K562 (cell line): ENCODE measurements around the gene RNF115. TPM values are rescaled to one million over a fixed set of nuclear protein-coding genes. Genes with fewer than 3 reads are reported as not detected.
A peak's percentile ranks its signal among the peaks of the same experiment; 100 is the strongest.

ENCODE experiments used
- CCAR2 ChIP-seq: fragments of 200-400 bp; formaldehyde crosslinking; IDR thresholded peaks from 2 replicates; pipeline ENCODE4 v1.6.1; 2017; ENCODE audit warnings: mild to moderate bottlenecking, low read depth, low read length
- FOXJ3 ChIP-seq: sonication (generic); formaldehyde crosslinking; IDR thresholded peaks from 2 replicates; pipeline ENCODE4 v1.4.0; 2020; ENCODE audit warnings: mild to moderate bottlenecking, missing genetic modification reagents
- HMGN3 ChIP-seq: IDR thresholded peaks from 2 replicates; pipeline ENCODE4 v1.6.1; 2011; ENCODE audit warnings: borderline replicate concordance, low read depth, mild to moderate bottlenecking, mixed read lengths, low read length; ENCODE audit not compliant: insufficient read length; ENCODE audit errors: extremely low read depth
- KAT7 ChIP-seq: sonication (generic); formaldehyde crosslinking; IDR thresholded peaks from 2 replicates; pipeline ENCODE4 v1.8.0; 2022; ENCODE audit warnings: missing genetic modification reagents, mild to moderate bottlenecking, borderline replicate concordance
- MBD2 ChIP-seq: sonication (generic); IDR thresholded peaks from 2 replicates; pipeline ENCODE4 v1.6.1; 2016; ENCODE audit warnings: low read depth, borderline replicate concordance
- MIER1 ChIP-seq: fragments of 450-650 bp; IDR thresholded peaks from 2 replicates; pipeline ENCODE4 v1.6.1; 2016; ENCODE audit warnings: antibody characterized with exemption, mild to moderate bottlenecking, low read depth
- NBN ChIP-seq: fragments of 450-650 bp; IDR thresholded peaks from 2 replicates; pipeline ENCODE4 v1.6.1; 2016; ENCODE audit warnings: low read depth, mild to moderate bottlenecking
- PHTF2 ChIP-seq: fragments of 250-450 bp; sonication (Bioruptor Pico); IDR thresholded peaks from 2 replicates; pipeline ENCODE4 v1.5.0; 2021; ENCODE audit warnings: mild to moderate bottlenecking
- RBBP5 ChIP-seq: fragments of 200-600 bp; sonication (generic); IDR thresholded peaks from 2 replicates; pipeline ENCODE4 v1.6.1; 2012; ENCODE audit warnings: borderline replicate concordance, mild to moderate bottlenecking, low read length, control low read depth, inconsistent platforms; ENCODE audit not compliant: insufficient read depth, poor library complexity, severe bottlenecking
- SP1 ChIP-seq: sonication (generic); formaldehyde crosslinking; IDR thresholded peaks from 2 replicates; pipeline ENCODE4 v1.8.1; 2022; ENCODE audit warnings: mild to moderate bottlenecking, missing genetic modification reagents
- TBP ChIP-seq: optimal IDR thresholded peaks from 2 replicates; pipeline ENCODE3; 2011; ENCODE audit warnings: low read depth, low read length, improper control_type of control experiment
- ZC3H4 ChIP-seq: sonication (generic); formaldehyde crosslinking; IDR thresholded peaks from 2 replicates; pipeline ENCODE4 v1.9.0; 2021; ENCODE audit warnings: missing genetic modification reagents, borderline replicate concordance
- ZNF121 ChIP-seq: sonication (generic); formaldehyde crosslinking; conservative IDR thresholded peaks from 2 replicates; pipeline ENCODE4 v1.8.0; 2022; ENCODE audit warnings: missing genetic modification reagents
- ZNF707 ChIP-seq: fragments of 250-450 bp; sonication (Bioruptor Pico); conservative IDR thresholded peaks from 2 replicates; pipeline ENCODE4 v1.8.0; 2022; ENCODE audit warnings: inconsistent platforms, mild to moderate bottlenecking, moderate library complexity
- polyA plus RNA-seq, 8 experiments: library from polyadenylated mRNA; depleted of rRNA in 4 of 8; stranded (reverse) in 5 of 8; unstranded in 3 of 8; fragments of >200 nt; fragmentation: Nextera tagmentation in 2 of 8; fragmentation: Illumina TruSeq in 1 of 8; extraction: Ambion mirVana in 2 of 8; extraction: Trizol in 1 of 8; gene quantifications; 2 replicates each; pipeline versions ENCODE4 v1.2.1 to v1.2.3, GENCODE V29; 2011 to 2014; ENCODE audit warnings: inconsistent platforms in 1 of 8, missing spikeins in 1 of 8
- total RNA-seq, 7 experiments: library from RNA; depleted of rRNA in 6 of 7; stranded (reverse); fragments of >200 nt in 6 of 7; fragmentation: Illumina TruSeq in 2 of 7; extraction: Trizol in 2 of 7; gene quantifications; 2 replicates each; pipeline versions ENCODE4 v1.2.1 to v1.2.3, GENCODE V29; 2011 to 2021; ENCODE audit warnings: low replicate concordance in 1 of 7
- TF ChIP-seq, protein P1 (sequence below): fragments of 450-650 bp; IDR thresholded peaks from 2 replicates; pipeline ENCODE4 v1.7.1; 2018; ENCODE audit warnings: mild to moderate bottlenecking, low read depth; ENCODE audit not compliant: partially characterized antibody
- TF ChIP-seq, protein P2 (sequence below): fragments of 450-650 bp; formaldehyde crosslinking; IDR thresholded peaks from 2 replicates; pipeline ENCODE4 v1.4.0; 2020; ENCODE audit warnings: mild to moderate bottlenecking, mixed read lengths
- TF ChIP-seq, protein P3 (sequence below): fragments of 450-650 bp; IDR thresholded peaks from one replicate; pipeline ENCODE4 v1.6.1; 2018; ENCODE audit warnings: mild to moderate bottlenecking, moderate library complexity; ENCODE audit not compliant: partially characterized antibody
- TF ChIP-seq, protein P4 (sequence below), 2 experiments: IDR thresholded peaks; 2 replicates each; pipeline ENCODE4 v1.6.1; 2012; ENCODE audit warnings: improper control_type of control experiment in 2 of 2, low read depth in 2 of 2, low read length in 2 of 2, borderline replicate concordance in 1 of 2

RNF115 gene
- total and polyA plus RNA-seq, 9 of the 15 experiments (the other 6 are each of a cell fraction or from before 2014, with no cell fraction given) = 1.9 to 14.3 (median 9.5) TPM

DNA sequence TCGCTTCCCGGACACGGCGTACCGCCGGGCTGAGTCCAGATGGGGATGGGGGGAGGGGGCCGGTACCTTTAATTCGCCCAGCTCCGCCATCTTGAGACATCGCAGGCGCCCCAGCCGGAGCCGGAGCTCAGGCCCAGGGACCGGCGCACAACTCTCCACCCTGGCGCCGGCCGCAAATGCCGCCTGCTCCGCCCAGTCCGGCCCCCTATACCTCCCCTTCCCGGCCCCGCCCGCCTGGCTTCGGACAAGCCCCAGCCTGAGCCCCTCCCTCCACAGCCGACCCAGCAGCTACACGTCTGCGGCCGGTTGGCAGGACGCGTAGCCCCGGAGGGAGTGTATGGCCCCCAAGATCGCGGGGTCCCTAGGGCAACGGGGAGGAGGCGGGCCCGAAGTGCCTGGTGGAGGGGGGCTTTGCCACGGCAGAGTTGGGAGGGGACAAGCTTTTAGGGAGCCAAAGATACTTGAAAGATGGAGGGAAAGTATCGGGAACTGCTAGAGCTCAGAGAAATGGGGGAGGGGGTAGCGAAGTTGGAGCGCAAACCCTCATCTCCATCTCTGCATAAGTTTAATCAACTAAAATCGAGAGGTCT lies 35.1 kb upstream of the RNF115 start, which contains the start of gene PIAS3 (continued):
- TF ChIP-seq SP1 = peak; percentile 86
- TF ChIP-seq CCAR2 = no peak
- TF ChIP-seq FOXJ3 (CRISPR knock-in tag) = no peak
- peak; percentile 77 for TF ChIP-seq RBBP5
- no peak for TF ChIP-seq ZNF121
- no peak for TF ChIP-seq MBD2
- TF ChIP-seq, protein P1, sequence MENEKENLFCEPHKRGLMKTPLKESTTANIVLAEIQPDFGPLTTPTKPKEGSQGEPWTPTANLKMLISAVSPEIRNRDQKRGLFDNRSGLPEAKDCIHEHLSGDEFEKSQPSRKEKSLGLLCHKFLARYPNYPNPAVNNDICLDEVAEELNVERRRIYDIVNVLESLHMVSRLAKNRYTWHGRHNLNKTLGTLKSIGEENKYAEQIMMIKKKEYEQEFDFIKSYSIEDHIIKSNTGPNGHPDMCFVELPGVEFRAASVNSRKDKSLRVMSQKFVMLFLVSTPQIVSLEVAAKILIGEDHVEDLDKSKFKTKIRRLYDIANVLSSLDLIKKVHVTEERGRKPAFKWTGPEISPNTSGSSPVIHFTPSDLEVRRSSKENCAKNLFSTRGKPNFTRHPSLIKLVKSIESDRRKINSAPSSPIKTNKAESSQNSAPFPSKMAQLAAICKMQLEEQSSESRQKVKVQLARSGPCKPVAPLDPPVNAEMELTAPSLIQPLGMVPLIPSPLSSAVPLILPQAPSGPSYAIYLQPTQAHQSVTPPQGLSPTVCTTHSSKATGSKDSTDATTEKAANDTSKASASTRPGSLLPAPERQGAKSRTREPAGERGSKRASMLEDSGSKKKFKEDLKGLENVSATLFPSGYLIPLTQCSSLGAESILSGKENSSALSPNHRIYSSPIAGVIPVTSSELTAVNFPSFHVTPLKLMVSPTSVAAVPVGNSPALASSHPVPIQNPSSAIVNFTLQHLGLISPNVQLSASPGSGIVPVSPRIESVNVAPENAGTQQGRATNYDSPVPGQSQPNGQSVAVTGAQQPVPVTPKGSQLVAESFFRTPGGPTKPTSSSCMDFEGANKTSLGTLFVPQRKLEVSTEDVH = no peak
- no peak for TF ChIP-seq ZNF707 (CRISPR knock-in tag)
- TF ChIP-seq, protein P2, sequence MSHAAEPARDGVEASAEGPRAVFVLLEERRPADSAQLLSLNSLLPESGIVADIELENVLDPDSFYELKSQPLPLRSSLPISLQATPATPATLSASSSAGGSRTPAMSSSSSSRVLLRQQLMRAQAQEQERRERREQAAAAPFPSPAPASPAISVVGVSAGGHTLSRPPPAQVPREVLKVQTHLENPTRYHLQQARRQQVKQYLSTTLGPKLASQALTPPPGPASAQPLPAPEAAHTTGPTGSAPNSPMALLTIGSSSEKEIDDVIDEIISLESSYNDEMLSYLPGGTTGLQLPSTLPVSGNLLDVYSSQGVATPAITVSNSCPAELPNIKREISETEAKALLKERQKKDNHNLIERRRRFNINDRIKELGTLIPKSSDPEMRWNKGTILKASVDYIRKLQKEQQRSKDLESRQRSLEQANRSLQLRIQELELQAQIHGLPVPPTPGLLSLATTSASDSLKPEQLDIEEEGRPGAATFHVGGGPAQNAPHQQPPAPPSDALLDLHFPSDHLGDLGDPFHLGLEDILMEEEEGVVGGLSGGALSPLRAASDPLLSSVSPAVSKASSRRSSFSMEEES (CRISPR knock-in tag) = no peak
- 0 out of 2 replicates have a peak, but pooled peaks have one; percentile 24 for TF ChIP-seq NBN
- TF ChIP-seq KAT7 (CRISPR knock-in tag) = peak; percentile 93; the same call in 1 of the 2 replicates
- TF ChIP-seq TBP = peak; percentile 59
- TF ChIP-seq PHTF2 (CRISPR knock-in tag) = no peak
- TF ChIP-seq MIER1 = no peak
- TF ChIP-seq, protein P3, sequence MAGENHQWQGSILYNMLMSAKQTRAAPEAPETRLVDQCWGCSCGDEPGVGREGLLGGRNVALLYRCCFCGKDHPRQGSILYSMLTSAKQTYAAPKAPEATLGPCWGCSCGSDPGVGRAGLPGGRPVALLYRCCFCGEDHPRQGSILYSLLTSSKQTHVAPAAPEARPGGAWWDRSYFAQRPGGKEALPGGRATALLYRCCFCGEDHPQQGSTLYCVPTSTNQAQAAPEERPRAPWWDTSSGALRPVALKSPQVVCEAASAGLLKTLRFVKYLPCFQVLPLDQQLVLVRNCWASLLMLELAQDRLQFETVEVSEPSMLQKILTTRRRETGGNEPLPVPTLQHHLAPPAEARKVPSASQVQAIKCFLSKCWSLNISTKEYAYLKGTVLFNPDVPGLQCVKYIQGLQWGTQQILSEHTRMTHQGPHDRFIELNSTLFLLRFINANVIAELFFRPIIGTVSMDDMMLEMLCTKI = no peak
- TF ChIP-seq ZC3H4 (CRISPR knock-in tag) = no peak
- TF ChIP-seq, protein P4, sequence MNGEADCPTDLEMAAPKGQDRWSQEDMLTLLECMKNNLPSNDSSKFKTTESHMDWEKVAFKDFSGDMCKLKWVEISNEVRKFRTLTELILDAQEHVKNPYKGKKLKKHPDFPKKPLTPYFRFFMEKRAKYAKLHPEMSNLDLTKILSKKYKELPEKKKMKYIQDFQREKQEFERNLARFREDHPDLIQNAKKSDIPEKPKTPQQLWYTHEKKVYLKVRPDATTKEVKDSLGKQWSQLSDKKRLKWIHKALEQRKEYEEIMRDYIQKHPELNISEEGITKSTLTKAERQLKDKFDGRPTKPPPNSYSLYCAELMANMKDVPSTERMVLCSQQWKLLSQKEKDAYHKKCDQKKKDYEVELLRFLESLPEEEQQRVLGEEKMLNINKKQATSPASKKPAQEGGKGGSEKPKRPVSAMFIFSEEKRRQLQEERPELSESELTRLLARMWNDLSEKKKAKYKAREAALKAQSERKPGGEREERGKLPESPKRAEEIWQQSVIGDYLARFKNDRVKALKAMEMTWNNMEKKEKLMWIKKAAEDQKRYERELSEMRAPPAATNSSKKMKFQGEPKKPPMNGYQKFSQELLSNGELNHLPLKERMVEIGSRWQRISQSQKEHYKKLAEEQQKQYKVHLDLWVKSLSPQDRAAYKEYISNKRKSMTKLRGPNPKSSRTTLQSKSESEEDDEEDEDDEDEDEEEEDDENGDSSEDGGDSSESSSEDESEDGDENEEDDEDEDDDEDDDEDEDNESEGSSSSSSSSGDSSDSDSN (IDR thresholded peaks at IDR 0.05; ENCODE audit: borderline replicate concordance in 1 of 2, low read depth in 2 of 2, low read length in 2 of 2) = peak in 1 of 2 experiments; percentile 36; a peak in 1 of 4 replicates
- TF ChIP-seq HMGN3 = peak; percentile 72
